Tibial nerve (tissue), 4 donors: ENCODE results near the gene XPC.

Experiments used
- CTCF ChIP-seq, 5 experiments: fragments of 200-600 bp in 3 of 5; fragments of 450-650 bp in 2 of 5; sonication (generic) in 3 of 5; IDR thresholded peaks; one replicate each; pipeline ENCODE4 v1.5.1; 2016 to 2019; ENCODE audit warnings: antibody characterized with exemption in 5 of 5, mild to moderate bottlenecking in 3 of 5, moderate library complexity in 2 of 5
- EP300 ChIP-seq, 2 donors: sonication (generic); formaldehyde crosslinking; IDR thresholded peaks; one replicate each; pipeline ENCODE4 v1.6.1; 2017; ENCODE audit warnings: antibody characterized with exemption in 2 of 2, mild to moderate bottlenecking in 1 of 2
- POLR2A ChIP-seq, 2 donors: fragments of 450-650 bp; IDR thresholded peaks; one replicate each; pipeline ENCODE4 v1.6.1; 2017; ENCODE audit warnings: antibody characterized with exemption in 2 of 2, mild to moderate bottlenecking in 2 of 2, moderate library complexity in 2 of 2

- TF ChIP-seq CTCF (IDR thresholded peaks at IDR 0.05) (no peak), EP300 (IDR thresholded peaks at IDR 0.05) (peak in 1 of 2 donors; percentile 87), POLR2A (IDR thresholded peaks at IDR 0.05) (no peak)
Measured at GRCh38 chr3:14143271-14144225, 34.9 kb downstream of the XPC start.
